Omental fat pad (tissue), 4 donors: ENCODE results near the gene HPN. TPM values are rescaled to one million over a fixed set of nuclear protein-coding genes. Genes with fewer than 3 reads are reported as not detected.

Experiments used
- ATAC-seq: fragments of 150-250 bp; one replicate; pipeline ENCODE4 v1.9.1; 2016; ENCODE audit warnings: mild to moderate bottlenecking, moderate library complexity; ENCODE audit not compliant: low FRiP score
- DNase-seq: peaks from one replicate; pipeline ENCODE4 v3.0.0-alpha.2; 2019; ENCODE audit warnings: low spot score
- total RNA-seq, 4 donors: library from RNA; depleted of rRNA; stranded (reverse); fragments of >200 nt; gene quantifications; one replicate each; pipeline ENCODE4 v1.1.0, GENCODE V29; 2016
- TF ChIP-seq, protein P1 (sequence below), 3 donors: fragments of 450-650 bp; IDR thresholded peaks; one replicate each; pipeline ENCODE4 v1.5.1; 2016 to 2017; ENCODE audit warnings: antibody characterized with exemption in 3 of 3, mild to moderate bottlenecking in 3 of 3, moderate library complexity in 2 of 3

Gene HPN
- total RNA-seq, 4 donors from 2014 or later, result 0.95 to 1.4 (median 1.2) TPM

DNA sequence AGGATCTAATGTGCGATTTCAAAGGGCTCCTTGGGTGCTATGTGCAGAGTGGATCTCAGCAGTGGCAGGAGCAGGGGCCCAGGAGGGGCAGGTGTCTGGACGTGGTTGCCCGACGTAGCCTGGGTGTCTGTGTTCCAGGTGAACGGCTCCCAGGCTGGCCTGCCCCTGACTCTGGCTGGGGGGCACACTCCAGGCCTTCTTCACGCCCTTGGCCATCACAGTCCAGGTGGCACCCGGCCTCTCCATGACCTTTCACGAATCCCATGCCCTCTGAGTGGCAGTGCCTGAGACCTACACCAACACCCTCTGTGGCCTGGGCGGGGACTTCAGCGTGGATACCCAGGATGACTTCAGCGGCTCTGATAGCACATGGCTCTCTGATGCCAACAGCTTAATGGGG lies 62.8 kb downstream of the HPN start:
- DNase-seq (no peak), ATAC-seq (no peak)
- TF ChIP-seq, protein P1, sequence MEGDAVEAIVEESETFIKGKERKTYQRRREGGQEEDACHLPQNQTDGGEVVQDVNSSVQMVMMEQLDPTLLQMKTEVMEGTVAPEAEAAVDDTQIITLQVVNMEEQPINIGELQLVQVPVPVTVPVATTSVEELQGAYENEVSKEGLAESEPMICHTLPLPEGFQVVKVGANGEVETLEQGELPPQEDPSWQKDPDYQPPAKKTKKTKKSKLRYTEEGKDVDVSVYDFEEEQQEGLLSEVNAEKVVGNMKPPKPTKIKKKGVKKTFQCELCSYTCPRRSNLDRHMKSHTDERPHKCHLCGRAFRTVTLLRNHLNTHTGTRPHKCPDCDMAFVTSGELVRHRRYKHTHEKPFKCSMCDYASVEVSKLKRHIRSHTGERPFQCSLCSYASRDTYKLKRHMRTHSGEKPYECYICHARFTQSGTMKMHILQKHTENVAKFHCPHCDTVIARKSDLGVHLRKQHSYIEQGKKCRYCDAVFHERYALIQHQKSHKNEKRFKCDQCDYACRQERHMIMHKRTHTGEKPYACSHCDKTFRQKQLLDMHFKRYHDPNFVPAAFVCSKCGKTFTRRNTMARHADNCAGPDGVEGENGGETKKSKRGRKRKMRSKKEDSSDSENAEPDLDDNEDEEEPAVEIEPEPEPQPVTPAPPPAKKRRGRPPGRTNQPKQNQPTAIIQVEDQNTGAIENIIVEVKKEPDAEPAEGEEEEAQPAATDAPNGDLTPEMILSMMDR (IDR thresholded peaks at IDR 0.05), result no peak

DNA sequence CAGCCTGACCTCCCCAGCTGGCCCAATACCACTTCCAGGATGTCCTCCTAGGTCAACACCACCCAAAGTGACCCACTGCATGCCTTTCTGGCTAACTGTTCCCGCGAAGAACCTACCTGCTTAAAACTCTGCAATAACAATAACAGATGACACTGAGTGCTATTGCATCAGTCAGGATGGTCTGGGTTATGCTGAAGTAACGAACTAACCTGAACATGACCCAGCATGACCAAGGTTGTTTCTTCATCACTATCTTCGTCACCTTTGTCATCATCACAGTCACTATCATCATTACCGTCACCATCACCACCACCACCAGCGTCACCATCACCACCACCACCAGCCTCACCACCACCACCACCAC lies 63.5 kb downstream of the HPN start:
- TF ChIP-seq, protein P1 (IDR thresholded peaks at IDR 0.05), result no peak
- DNase-seq (no peak), ATAC-seq (no peak)

GRCh38 chr19:35105411-35106290 lies 64.1 kb downstream of the HPN start:
- no peak for DNase-seq
- no peak for ATAC-seq
- TF ChIP-seq, protein P1 (IDR thresholded peaks at IDR 0.05), result no peak

DNA sequence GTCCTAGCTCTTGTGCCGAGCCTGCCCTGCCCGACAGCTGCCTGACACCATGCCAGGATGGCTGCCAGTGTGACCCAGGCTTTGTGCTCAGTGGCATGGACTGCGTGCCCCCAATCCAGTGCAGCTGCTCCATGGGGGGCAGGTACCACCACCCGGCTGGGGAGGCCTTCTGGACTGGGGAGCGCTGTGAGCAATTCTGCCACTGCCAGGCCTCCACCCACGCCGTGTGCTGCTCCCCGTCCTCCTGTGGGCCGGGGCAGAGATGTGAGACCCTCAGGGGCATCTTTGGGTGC lies 64.7 kb downstream of the HPN start:
- no peak for ATAC-seq
- TF ChIP-seq, protein P1 (IDR thresholded peaks at IDR 0.05), result no peak
- no peak for DNase-seq

GRCh38 chr19:35106898-35107541 lies 65.5 kb downstream of the HPN start:
- ATAC-seq (no peak), DNase-seq (no peak)
- TF ChIP-seq, protein P1 (IDR thresholded peaks at IDR 0.05), result no peak

GRCh38 chr19:35107545-35107944 lies 66.0 kb downstream of the HPN start:
- TF ChIP-seq, protein P1 (IDR thresholded peaks at IDR 0.05), result no peak
- ATAC-seq, result no peak
- no peak for DNase-seq

DNA sequence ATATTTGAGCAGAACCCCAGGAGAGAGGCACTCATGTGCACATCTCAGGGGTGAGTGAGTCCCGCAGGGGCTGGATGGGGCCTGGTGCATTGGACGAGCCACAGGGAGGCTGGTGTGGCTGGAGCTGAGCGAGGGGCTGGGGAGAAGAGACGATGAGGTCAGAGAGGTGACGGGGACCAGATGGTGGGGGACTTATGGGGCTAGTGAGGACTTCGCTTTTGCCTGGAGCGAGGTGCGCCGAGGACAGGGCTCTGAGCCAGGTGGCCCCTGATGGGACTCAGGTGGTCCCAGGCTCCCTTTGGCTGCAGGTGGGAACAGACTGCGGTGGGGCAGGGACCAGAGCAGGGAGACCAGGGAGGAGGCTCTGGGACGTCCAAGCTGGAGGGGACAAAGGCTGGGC lies 67.2 kb downstream of the HPN start:
- DNase-seq (no peak), ATAC-seq (no peak)
- TF ChIP-seq, protein P1 (IDR thresholded peaks at IDR 0.05), result no peak
